Measurements from ENCODE around the gene AHNAK2. TPM values are rescaled to one million over a fixed set of nuclear protein-coding genes. Genes with fewer than 3 reads are reported as not detected.

AHNAK2 gene
- total and polyA plus RNA-seq, 3 donors from 2014 or later, result 10.8 to 15.1 (median 12.8) TPM

DNA sequence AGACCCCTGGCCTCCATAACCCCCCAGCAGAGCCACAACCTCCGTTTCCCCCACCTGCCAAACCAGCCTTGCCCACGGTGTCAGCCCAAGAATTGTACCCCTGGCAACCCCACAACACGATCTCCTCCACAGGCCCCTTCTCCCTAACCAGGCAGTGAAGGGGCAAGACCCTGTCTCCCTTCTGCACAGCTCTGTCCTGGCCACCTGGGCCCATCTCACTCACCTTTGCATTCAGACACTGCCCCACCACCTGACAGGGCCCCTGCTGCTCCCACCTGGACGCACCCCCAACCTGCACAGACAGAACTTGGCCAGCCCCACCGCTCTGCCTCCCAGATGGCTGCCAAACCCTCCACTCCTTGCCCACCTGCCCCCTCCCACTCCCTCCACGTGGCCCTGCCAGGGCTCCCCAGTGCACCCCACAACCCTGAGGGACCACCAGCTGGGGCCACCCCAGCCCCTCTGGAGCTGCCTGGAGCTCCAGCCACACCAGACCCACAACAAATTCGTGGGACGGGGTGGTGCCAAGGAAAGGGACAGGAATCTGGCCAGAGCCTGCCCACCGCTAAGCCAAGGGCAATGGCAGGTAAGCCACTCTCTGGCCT is 11.8 kb downstream of the AHNAK2 start:
- DNase-seq, result no peak
- H3K36me3 ChIP-seq (ENCODE audit: low read depth, missing control alignments), result no peaks in the 10 kb centered on the region
- H3K4me1 ChIP-seq, result peaks cover 16% of the 10 kb centered on the region
- H3K27me3 ChIP-seq, result no peaks in the 10 kb centered on the region
- TF ChIP-seq, protein P1, sequence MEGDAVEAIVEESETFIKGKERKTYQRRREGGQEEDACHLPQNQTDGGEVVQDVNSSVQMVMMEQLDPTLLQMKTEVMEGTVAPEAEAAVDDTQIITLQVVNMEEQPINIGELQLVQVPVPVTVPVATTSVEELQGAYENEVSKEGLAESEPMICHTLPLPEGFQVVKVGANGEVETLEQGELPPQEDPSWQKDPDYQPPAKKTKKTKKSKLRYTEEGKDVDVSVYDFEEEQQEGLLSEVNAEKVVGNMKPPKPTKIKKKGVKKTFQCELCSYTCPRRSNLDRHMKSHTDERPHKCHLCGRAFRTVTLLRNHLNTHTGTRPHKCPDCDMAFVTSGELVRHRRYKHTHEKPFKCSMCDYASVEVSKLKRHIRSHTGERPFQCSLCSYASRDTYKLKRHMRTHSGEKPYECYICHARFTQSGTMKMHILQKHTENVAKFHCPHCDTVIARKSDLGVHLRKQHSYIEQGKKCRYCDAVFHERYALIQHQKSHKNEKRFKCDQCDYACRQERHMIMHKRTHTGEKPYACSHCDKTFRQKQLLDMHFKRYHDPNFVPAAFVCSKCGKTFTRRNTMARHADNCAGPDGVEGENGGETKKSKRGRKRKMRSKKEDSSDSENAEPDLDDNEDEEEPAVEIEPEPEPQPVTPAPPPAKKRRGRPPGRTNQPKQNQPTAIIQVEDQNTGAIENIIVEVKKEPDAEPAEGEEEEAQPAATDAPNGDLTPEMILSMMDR (IDR thresholded peaks at IDR 0.05), result no peak
- TF ChIP-seq POLR2A (IDR thresholded peaks at IDR 0.05), result no peak
- WGBS, 2 donors, result 89 to 94% methylated on average over 8 to 9 of the region's 9 CpGs
- H3K27ac ChIP-seq, result no peak overlapping the region
- no peak overlapping the region for H3K4me3 ChIP-seq
- no peaks in the 10 kb centered on the region for H3K9me3 ChIP-seq
- intact Hi-C loops (cut with DNase I; ENCODE audit: low total_unique reads), result no loop called here

DNA sequence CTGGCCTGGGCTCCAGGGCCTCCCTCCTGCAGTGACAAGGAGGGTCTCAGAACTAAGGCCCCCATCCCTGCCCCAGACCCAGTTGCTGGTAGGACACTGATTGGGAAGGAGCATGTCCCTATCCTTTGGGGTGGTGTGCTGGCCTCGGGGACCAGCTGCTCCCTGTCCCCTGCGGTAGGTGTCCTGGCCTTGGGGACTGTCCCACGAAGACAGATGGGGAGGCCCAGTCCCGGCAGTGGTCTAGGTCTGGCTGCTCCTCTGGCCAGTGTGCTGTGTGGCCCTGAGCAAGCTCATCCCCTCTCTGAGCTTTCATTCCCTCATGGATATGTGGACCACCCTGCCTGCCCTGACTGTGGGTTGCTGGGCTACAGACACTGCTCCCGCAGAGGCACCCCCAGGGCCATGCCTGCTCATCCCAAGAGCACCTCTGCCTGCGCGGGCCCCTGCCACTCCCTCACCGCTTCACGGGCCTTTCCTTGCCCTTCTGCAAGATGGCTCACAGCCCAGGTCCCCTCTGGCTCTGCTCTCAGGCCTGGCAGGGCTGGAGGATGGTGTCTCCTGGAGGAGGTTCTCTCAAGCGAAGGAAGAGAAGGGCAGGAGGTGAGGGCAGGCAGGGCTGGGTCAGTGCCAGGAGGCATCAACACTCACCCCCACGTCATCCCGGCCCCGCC is 12.5 kb downstream of the AHNAK2 start:
- intact Hi-C loops (cut with DNase I; ENCODE audit: low total_unique reads), result no loop called here
- Histone ChIP-seq H3K36me3 (ENCODE audit: low read depth, missing control alignments) (no peaks in the 10 kb centered on the region), H3K4me3 (no peak overlapping the region), H3K9me3 (no peaks in the 10 kb centered on the region), H3K27ac (no peak overlapping the region), H3K27me3 (no peaks in the 10 kb centered on the region), H3K4me1 (peaks cover 16% of the 10 kb centered on the region)
- WGBS, 2 donors, result 88% methylated on average over 13 of the region's 13 CpGs; no CpG with 5 or more reads in 1 of the 2 donors
- TF ChIP-seq, protein P1 (IDR thresholded peaks at IDR 0.05), result no peak
- TF ChIP-seq POLR2A (IDR thresholded peaks at IDR 0.05), result no peak
- DNase-seq, result no peak

GRCh38 chr14:104964546-104964945 is 13.6 kb downstream of the AHNAK2 start:
- no peak for DNase-seq
- H3K4me3 ChIP-seq, result no peak overlapping the region
- H3K36me3 ChIP-seq (ENCODE audit: low read depth, missing control alignments), result no peaks in the 10 kb centered on the region
- 87 to 89% methylated on average over 7 of the region's 7 CpGs for WGBS, 2 donors
- no peak overlapping the region for H3K27ac ChIP-seq
- no peak for TF ChIP-seq POLR2A (IDR thresholded peaks at IDR 0.05)
- TF ChIP-seq, protein P1 (IDR thresholded peaks at IDR 0.05), result no peak
- H3K9me3 ChIP-seq, result no peaks in the 10 kb centered on the region
- H3K27me3 ChIP-seq, result no peaks in the 10 kb centered on the region
- peaks cover 16% of the 10 kb centered on the region for H3K4me1 ChIP-seq
- intact Hi-C loops (cut with DNase I; ENCODE audit: low total_unique reads), result no loop called here

- H3K4me1 ChIP-seq, result no peaks in the 10 kb centered on the region
- no peak overlapping the region for H3K4me3 ChIP-seq
- no peaks in the 10 kb centered on the region for H3K9me3 ChIP-seq
- TF ChIP-seq, protein P1 (IDR thresholded peaks at IDR 0.05), result no peak
- no peak for TF ChIP-seq POLR2A (IDR thresholded peaks at IDR 0.05)
- H3K27me3 ChIP-seq, result no peaks in the 10 kb centered on the region
- intact Hi-C loops (cut with DNase I; ENCODE audit: low total_unique reads), result no loop called here
- no peak for DNase-seq
- no peak overlapping the region for H3K27ac ChIP-seq
- no peaks in the 10 kb centered on the region for H3K36me3 ChIP-seq (ENCODE audit: low read depth, missing control alignments)
- WGBS, 2 donors, result 70 to 84% methylated on average over 23 to 25 of the region's 25 CpGs
Measured at GRCh38 chr14:104957146-104958113, 20.7 kb downstream of the AHNAK2 start.

All from testis (tissue), 3 donors.